ENCODE results near the gene C10orf88.

DNA sequence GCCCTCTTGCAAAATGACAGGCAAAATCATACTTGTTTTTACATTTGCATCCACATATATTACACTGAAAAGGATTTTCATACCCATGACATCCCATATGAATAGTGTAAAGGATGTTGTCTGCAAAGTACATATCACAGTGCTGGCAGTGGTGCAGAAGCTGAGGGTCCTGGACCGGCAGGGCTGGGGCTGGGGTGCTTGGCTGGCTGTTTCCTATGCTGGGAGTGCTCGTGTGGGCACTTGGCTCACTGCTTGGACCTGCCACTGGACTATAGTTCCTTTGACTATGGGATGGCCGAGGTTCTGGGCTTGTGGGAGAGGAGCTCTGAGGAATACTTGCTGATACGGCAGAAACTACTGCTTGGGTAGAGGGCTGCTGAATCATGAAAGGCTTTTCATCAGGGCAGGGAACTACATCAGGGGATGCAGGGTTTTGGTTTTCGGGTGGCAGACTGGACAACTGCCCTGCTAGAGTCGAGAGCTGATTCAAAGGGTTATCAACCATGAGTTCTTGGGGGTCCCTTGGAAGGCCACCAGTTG lies 39.8 kb upstream of the C10orf88 start:
- TF ChIP-seq SP1 (IDR thresholded peaks at IDR 0.05): no peak
- no peak for TF ChIP-seq LEF1 (IDR thresholded peaks at IDR 0.05; ENCODE audit: borderline replicate concordance)
- TF ChIP-seq HDGF (IDR thresholded peaks at IDR 0.05; ENCODE audit: borderline replicate concordance): no peak
- no peak for TF ChIP-seq ZNF384 (IDR thresholded peaks at IDR 0.05)
- no peak for TF ChIP-seq TARDBP (IDR thresholded peaks at IDR 0.05)
- no peak for TF ChIP-seq BHLHE40 (IDR thresholded peaks at IDR 0.05; ENCODE audit: borderline replicate concordance)
- TF ChIP-seq, protein P1, sequence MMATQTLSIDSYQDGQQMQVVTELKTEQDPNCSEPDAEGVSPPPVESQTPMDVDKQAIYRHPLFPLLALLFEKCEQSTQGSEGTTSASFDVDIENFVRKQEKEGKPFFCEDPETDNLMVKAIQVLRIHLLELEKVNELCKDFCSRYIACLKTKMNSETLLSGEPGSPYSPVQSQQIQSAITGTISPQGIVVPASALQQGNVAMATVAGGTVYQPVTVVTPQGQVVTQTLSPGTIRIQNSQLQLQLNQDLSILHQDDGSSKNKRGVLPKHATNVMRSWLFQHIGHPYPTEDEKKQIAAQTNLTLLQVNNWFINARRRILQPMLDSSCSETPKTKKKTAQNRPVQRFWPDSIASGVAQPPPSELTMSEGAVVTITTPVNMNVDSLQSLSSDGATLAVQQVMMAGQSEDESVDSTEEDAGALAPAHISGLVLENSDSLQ (IDR thresholded peaks at IDR 0.05): no peak
- no peak for TF ChIP-seq SUZ12 (IDR thresholded peaks at IDR 0.05)
- TF ChIP-seq FOXM1 (IDR thresholded peaks at IDR 0.05; ENCODE audit: borderline replicate concordance): no peak
- no peak for TF ChIP-seq FOXA1 (IDR thresholded peaks at IDR 0.05)
- no peak for TF ChIP-seq ELF4 (IDR thresholded peaks at IDR 0.05)
- TF ChIP-seq ARNT (IDR thresholded peaks at IDR 0.05): no peak
- no peak for TF ChIP-seq L3MBTL2 (conservative IDR thresholded peaks at IDR 0.05)
- no peak for TF ChIP-seq FOXK2 (IDR thresholded peaks at IDR 0.05)

Measured in HEK293T (cell line).